ENCODE data around the gene CD248.
"Not testable (repeated sequence)": the region's sequence is repeated elsewhere in the genome, so short reads cannot be mapped to it uniquely, and the experiment has no call there.

The CD248 gene

DNA sequence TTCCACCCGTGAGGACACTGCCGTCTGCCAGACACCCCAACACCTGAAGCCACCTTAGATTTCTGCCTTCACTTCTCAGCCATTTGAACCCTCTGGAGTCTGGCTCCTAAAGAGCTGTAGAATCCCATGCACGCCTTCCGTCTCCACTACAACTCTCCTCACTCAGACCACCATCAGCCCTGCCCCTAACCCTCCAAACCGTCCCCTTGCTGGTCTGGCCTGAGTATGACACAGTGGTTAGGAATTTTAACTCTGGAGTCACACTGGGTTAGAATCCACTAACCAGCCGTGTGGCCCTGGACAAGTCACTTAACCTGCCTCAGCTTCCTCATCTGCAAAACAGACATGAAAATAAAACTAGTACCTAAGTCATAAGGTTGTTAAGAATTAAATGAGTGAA, 35.8 kb downstream of the CD248 start:
- no peak for DNase-seq (ENCODE audit: low read depth)
- TF ChIP-seq, protein P1, sequence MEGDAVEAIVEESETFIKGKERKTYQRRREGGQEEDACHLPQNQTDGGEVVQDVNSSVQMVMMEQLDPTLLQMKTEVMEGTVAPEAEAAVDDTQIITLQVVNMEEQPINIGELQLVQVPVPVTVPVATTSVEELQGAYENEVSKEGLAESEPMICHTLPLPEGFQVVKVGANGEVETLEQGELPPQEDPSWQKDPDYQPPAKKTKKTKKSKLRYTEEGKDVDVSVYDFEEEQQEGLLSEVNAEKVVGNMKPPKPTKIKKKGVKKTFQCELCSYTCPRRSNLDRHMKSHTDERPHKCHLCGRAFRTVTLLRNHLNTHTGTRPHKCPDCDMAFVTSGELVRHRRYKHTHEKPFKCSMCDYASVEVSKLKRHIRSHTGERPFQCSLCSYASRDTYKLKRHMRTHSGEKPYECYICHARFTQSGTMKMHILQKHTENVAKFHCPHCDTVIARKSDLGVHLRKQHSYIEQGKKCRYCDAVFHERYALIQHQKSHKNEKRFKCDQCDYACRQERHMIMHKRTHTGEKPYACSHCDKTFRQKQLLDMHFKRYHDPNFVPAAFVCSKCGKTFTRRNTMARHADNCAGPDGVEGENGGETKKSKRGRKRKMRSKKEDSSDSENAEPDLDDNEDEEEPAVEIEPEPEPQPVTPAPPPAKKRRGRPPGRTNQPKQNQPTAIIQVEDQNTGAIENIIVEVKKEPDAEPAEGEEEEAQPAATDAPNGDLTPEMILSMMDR (IDR thresholded peaks at IDR 0.05; ENCODE audit: insufficient read depth, low read depth, low read length, missing control alignments) = no peak
- H3K4me3 ChIP-seq (ENCODE audit: low read length) = no peak overlapping the region

DNA sequence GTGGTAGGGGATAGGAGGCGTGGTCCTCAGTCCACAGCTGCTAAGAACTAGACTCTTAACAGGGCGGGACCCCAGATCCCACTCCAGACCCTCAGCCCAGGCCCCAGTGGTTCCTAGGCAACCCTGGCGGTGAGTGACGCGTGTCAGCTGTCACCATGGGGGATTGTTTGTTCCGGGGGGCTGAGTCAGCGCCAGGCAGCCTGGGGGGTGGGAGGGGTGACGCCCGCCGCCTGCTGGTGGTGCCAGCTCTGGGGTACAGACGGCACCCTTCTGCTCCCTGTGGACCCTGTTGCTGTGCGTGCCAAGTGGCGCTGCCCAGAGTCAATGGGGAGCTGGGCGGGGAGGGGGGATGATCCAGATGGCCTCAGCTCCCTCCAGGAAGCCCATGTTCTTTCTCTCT, 36.4 kb downstream of the CD248 start:
- TF ChIP-seq, protein P1 (IDR thresholded peaks at IDR 0.05; ENCODE audit: insufficient read depth, low read depth, low read length, missing control alignments) = no peak
- H3K4me3 ChIP-seq (ENCODE audit: low read length) = no peak overlapping the region
- DNase-seq (ENCODE audit: low read depth) = no peak

DNA sequence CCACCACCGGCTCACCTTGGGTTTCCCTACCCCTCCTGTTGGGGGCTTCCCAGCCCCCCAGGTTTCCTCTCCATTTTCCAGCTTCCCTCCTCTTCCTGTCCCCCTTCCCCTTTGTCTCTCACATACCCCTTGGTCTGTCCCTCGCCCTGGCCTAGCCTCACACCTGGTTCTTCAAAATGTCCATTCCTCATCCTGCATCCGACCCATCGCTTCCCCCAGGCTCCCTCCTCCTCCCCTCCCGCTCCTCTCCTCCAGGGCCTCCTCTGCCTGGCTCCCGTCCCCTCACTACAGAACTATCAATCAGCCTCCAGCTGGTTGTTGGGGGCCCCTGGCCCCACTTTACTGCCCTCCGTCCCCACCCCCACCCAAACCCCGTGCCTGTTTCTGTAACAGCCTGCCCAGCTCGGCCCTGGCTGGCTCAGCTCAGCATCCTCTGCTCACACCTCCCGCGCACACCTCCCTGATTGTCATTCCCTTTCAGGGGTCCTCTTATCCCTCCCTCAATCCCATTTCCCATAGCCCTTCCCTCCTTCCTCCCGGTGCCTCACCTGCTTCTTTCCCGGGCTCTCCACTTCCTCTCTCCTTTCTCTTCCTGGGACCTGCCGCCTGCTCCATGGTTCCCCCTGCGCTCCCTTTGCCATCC, 37.6 kb downstream of the CD248 start:
- no peak overlapping the region for H3K4me3 ChIP-seq (ENCODE audit: low read length)
- TF ChIP-seq, protein P1 (IDR thresholded peaks at IDR 0.05; ENCODE audit: insufficient read depth, low read depth, low read length, missing control alignments) = no peak
- DNase-seq (ENCODE audit: low read depth) = no peak

DNA sequence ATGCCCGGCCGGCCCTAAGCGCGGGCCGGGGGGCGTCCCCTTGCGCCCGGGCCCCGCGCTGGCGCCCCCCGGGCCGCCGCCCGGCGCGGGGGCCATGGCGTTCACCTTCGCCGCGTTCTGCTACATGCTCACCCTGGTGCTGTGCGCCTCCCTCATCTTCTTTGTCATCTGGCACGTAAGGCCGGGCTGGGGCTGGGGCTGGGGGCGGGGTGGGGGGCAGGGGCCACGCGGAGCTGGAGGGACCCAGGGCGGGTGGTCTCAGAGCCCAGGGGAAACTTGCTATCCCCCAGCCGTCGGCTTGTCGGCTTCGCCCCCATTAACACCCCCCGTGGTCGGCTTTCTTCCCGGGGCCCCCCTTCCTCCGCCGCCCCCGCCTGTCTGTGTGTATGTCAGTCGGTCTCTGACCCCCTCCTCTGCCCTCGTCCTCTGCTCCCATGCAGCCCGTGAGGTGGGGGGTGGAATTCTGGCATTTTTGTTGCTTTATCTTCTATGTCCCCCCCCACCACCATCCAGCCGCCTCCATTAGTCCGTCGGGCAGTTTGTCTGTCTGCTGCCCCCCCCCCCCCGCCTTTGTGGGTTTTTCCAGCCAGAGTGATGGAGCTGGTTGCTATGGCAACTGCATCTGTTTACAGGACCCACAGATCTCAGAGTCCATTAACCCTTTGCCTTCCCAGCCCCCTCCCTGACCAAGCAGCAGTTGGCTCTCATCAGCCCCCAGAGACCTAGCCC, 38.3 kb downstream of the CD248 start:
- DNase-seq (ENCODE audit: low read depth) = no peak
- TF ChIP-seq, protein P1 (IDR thresholded peaks at IDR 0.05; ENCODE audit: insufficient read depth, low read depth, low read length, missing control alignments) = no peak
- no peak overlapping the region for H3K4me3 ChIP-seq (ENCODE audit: low read length)

DNA sequence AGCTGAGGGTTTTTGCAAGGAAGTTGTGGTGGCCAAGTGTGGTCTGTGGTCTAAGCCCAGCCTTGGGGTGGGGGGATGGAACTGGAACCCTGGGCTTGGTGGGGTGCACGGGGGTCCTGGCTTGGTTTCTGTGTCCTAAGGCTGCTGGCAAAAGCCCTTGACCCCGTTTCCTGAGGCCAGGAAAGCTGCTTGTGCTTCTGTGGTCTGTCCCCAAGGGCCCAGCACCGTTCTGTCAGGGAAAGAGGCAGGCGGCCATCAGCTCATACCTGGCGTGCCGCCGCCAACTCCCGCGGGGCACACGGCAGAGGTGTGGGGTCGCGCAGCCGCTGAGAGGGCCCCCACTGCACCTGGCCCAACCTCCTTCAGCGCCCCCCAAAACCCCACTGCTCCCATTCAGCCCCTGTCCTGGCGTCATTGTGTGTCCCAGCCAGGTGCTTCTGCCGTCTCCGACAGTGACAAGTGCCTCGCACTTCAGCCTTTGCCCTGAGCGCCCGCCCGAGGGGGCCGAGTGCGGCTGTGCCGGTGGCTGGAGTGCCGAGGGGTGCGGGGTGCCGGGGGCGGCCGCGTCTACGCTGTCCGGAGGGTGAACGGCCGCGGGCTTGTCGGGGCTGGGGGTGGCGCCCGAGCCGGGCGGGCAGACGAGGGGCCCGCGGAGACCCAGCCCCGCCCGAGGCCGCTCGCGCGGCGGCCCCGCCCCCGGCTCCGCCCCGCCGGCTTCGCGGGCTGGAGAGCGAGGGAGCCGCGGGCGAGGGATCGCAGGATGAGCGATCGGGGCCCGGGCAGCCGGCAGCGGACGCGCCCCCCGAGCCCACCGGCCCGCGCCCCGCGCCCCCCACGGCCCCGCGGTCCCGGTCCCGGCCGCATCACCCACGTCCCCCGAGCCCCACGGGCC, 39.1 kb downstream of the CD248 start, which contains the start of gene CNIH2:
Gene CNIH2 (plus strand): TSS at position 705 of the 892 bp plus-strand sequence. CDS start 282 bp downstream, outside the sequence.
- no peak for DNase-seq (ENCODE audit: low read depth)
- no peak within 1 kb of the TSS for H3K4me3 ChIP-seq (ENCODE audit: low read length)
- TF ChIP-seq, protein P1 (IDR thresholded peaks at IDR 0.05; ENCODE audit: insufficient read depth, low read depth, low read length, missing control alignments) = no peak

DNA sequence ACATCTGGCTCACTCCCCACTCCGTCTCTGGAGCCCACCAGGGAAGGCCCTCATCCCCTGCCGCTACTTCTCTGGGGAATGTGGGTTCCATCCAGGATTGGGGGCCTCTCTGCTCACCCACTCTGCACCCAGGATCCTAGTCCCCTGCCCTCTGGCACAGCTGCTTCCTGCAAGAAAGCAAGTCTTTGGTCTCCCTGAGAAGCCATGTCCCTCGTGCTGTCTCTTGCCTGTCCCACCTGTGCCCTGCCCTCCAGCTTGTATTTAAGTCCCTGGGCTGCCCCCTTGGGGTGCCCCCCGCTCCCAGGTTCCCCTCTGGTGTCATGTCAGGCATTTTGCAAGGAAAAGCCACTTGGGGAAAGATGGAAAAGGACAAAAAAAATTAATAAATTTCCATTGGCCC, 39.8 kb downstream of the CD248 start:
- H3K4me3 ChIP-seq (ENCODE audit: low read length); DNase-seq (ENCODE audit: low read depth): not testable (repeated sequence)

DNA sequence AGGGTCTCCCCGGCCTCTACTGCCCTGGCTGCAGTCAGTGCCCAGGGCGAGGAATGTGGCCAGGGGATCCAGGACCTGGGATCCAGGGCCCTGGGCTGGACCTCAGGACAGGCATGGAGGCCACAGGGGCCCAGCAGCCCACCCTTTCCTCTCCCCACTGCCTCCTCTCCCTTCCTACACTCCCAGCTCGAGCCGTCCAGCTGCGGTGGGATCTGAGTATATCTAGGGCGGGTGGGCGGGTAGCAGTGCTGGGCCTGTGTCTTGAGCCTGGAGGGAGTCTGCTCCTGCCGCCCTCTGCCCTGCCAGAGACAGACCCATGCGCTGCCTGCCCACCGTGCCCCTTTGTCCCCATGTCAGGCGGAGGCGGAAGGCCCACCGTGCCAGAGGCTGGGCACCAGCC, 40.2 kb downstream of the CD248 start:
- not testable (repeated sequence) for DNase-seq (ENCODE audit: low read depth); H3K4me3 ChIP-seq (ENCODE audit: low read length)
